ENCODE results near the gene KCNQ1.

KCNQ1 gene

DNA sequence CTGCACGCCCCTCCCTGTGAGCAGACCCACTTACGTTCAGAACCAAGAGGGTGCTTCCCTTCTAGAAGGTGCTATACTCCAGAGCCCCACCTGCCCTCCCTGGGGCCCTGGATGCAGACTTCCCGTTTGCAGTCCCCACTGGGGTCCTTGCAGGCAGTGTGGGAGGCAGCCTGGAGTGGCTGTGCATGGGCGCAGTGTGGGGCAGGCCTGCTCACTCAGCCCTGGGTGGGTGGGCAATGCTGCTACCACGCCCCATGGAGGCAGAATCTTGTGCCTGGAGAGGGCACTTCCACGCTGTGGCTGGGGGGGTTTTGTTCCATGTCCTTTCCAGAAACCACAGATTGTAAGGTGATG, 138.8 kb downstream of the KCNQ1 start:
- TF ChIP-seq, protein P1, sequence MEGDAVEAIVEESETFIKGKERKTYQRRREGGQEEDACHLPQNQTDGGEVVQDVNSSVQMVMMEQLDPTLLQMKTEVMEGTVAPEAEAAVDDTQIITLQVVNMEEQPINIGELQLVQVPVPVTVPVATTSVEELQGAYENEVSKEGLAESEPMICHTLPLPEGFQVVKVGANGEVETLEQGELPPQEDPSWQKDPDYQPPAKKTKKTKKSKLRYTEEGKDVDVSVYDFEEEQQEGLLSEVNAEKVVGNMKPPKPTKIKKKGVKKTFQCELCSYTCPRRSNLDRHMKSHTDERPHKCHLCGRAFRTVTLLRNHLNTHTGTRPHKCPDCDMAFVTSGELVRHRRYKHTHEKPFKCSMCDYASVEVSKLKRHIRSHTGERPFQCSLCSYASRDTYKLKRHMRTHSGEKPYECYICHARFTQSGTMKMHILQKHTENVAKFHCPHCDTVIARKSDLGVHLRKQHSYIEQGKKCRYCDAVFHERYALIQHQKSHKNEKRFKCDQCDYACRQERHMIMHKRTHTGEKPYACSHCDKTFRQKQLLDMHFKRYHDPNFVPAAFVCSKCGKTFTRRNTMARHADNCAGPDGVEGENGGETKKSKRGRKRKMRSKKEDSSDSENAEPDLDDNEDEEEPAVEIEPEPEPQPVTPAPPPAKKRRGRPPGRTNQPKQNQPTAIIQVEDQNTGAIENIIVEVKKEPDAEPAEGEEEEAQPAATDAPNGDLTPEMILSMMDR (IDR thresholded peaks at IDR 0.05; ENCODE audit: low read depth, low read length), result no peak
- no peaks in the 10 kb centered on the region for H3K27me3 ChIP-seq (ENCODE audit: insufficient read depth, low read depth, severe bottlenecking)

DNA sequence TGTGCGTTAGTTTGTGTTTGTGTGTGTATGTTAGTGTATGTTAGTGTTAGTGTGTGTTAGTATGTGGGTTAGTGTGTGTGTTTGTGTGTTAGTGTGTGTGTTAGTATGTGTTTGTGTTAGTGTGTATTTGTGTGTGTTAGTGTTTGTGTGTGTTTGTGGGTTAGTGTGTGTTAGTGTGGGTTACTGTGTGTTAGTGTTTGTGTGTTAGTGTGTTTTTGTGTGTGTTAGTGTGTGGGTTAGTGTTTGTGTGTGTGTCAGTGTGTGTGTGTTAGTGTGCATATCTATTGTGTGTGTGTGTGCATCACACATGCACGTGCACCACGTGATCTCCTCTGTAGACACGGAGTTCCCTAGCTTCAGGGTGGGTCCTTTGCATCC, 139.6 kb downstream of the KCNQ1 start:
- Histone ChIP-seq H3K27ac (no peak overlapping the region), H3K36me3 (no peaks in the 10 kb centered on the region), H3K4me3 (ENCODE audit: low read depth, low read length) (no peak overlapping the region), H3K9me3 (ENCODE audit: severe bottlenecking) (no peaks in the 10 kb centered on the region), H3K27me3 (ENCODE audit: insufficient read depth, low read depth, severe bottlenecking) (no peaks in the 10 kb centered on the region)
- no peak for DNase-seq
- TF ChIP-seq, protein P1 (IDR thresholded peaks at IDR 0.05; ENCODE audit: low read depth, low read length), result no peak

More for the DNA sequence above, 138.8 kb downstream of the KCNQ1 start:
- no peak overlapping the region for H3K27ac ChIP-seq
- no peak overlapping the region for H3K4me3 ChIP-seq (ENCODE audit: low read depth, low read length)
- no peaks in the 10 kb centered on the region for H3K9me3 ChIP-seq (ENCODE audit: severe bottlenecking)
- DNase-seq, result no peak
- H3K36me3 ChIP-seq, result no peaks in the 10 kb centered on the region

DNA sequence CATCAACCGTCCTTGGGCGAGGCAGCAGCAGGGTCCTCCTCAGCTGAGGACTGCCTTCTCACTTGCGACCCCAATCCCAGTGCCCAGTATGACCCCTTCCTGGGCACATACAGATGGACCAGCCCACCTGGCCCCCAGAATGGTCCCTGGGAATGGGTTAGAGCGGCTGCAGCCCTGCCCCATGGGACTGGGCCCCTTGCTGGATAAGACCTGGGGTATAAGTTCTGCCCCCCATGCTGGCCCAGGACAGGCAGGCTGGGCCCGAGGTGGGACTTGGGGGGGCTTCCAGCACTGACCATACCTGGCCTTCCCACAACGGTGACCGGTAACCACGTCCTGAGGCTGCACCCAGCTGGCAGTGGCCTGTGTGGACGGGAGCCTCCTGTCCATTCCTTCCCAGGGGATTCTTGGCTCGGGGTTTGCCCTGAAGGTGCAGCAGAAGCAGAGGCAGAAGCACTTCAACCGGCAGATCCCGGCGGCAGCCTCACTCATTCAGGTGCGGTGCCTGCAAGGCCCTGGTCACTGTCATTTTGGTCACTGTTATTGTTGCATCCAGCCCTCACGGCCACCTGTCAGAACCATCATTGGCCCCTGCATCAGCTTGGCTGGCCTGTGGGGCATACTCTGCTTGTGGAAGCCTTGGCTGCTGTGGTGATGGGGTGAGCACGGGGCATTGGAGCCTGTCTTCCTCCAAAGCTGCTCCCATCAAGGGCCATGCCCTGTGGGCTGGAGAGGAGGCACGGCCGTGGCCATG, 140.2 kb downstream of the KCNQ1 start:
- Histone ChIP-seq H3K9me3 (ENCODE audit: severe bottlenecking) (no peaks in the 10 kb centered on the region), H3K36me3 (no peaks in the 10 kb centered on the region), H3K4me3 (ENCODE audit: low read depth, low read length) (no peak overlapping the region), H3K27me3 (ENCODE audit: insufficient read depth, low read depth, severe bottlenecking) (no peaks in the 10 kb centered on the region), H3K27ac (no peak overlapping the region)
- DNase-seq, result no peak
- TF ChIP-seq, protein P1 (IDR thresholded peaks at IDR 0.05; ENCODE audit: low read depth, low read length), result no peak

DNA sequence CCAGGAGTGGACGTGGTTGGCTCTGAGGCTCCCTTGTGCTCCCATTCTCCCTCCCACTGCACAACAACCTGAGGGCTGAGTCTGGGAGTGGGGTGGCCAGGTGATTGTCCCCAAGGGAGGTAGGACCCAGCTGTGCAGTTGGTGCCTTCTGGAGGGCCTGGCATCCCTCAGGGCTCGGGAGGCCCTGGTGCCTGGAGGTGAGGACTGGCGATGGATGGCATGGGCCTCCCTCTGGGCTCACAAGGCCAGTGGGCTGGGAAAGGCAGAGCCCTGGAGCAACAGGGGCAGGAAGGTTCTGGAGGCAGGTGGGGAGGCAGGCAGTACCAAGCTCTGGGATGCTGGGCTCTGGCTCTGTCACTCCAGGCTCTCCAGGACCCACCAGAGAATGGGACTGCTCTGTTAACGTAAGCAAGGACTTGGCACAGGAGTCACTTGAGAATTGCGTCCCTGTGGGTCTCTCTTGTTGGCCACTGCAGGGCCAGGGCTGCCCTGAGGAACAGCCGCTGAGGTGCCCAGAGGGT, 140.8 kb downstream of the KCNQ1 start:
- TF ChIP-seq, protein P1 (IDR thresholded peaks at IDR 0.05; ENCODE audit: low read depth, low read length), result no peak
- Histone ChIP-seq H3K27ac (no peak overlapping the region), H3K4me3 (ENCODE audit: low read depth, low read length) (no peak overlapping the region), H3K36me3 (no peaks in the 10 kb centered on the region), H3K27me3 (ENCODE audit: insufficient read depth, low read depth, severe bottlenecking) (no peaks in the 10 kb centered on the region), H3K9me3 (ENCODE audit: severe bottlenecking) (no peaks in the 10 kb centered on the region)
- no peak for DNase-seq

DNA sequence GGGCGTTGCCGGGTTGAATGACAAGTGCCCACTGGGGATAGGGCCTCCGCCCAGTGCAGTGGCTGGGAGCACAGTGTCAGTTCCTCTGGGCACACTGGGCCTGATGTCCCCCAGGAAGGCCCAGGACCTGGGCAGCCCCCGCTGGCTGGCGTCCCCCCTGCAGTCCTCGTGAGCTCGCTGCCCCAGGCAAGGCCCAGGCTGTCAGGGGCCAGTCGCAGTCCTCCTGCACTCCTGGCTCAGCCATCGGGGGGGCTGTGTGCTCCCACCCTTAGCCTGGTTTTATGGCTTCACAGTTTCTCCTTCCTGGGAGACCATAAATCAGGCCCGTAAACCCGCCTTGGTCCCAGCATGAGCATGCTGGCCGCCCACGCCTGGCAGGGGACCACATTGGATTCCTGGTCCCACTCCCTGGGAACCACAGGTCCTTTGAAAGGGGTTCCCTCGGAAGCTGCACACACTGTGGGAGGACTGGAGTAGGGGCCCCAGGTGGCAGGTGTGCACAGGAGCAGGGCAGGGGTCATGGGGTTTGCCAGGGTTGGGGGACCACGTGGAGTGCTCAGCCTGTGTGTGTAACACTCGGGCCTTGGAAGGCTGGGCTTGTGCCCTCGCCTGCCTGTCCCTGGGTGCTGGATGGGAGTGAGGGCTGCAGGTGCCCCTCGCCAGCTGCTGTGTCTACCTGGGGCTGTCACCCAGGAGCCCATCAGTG, 141.4 kb downstream of the KCNQ1 start:
- DNase-seq, result no peak
- Histone ChIP-seq H3K36me3 (no peaks in the 10 kb centered on the region), H3K27me3 (ENCODE audit: insufficient read depth, low read depth, severe bottlenecking) (no peaks in the 10 kb centered on the region), H3K4me3 (ENCODE audit: low read depth, low read length) (no peak overlapping the region), H3K9me3 (ENCODE audit: severe bottlenecking) (no peaks in the 10 kb centered on the region), H3K27ac (no peak overlapping the region)
- TF ChIP-seq, protein P1 (IDR thresholded peaks at IDR 0.05; ENCODE audit: low read depth, low read length), result no peak
